Spinal cord (tissue), 10 donors: Measurements from ENCODE around the gene TMPRSS9. TPM values are rescaled to one million over a fixed set of nuclear protein-coding genes. Genes with fewer than 3 reads are reported as not detected.
A peak's percentile ranks its signal among the peaks of the same experiment; 100 is the strongest.

Source experiments
- DNase-seq, 6 donors: peaks; one replicate each; pipeline versions ENCODE4 v3.0.0 to v3.0.0-alpha.2; 2013 to 2015; ENCODE audit warnings: low spot score in 6 of 6, low read depth in 4 of 6
- H3K27ac ChIP-seq: one replicate; pipeline ENCODE4 v1.5.1; 2013; ENCODE audit warnings: low read depth, low read length, control low read depth
- H3K27me3 ChIP-seq: one replicate; pipeline ENCODE4 v1.6.1; 2013; ENCODE audit warnings: low read length; ENCODE audit not compliant: control insufficient read depth, insufficient read depth
- H3K36me3 ChIP-seq: one replicate; pipeline ENCODE4 v1.6.1; 2013; ENCODE audit warnings: low read length; ENCODE audit not compliant: control insufficient read depth, insufficient read depth
- H3K4me1 ChIP-seq: one replicate; pipeline ENCODE4 v1.6.1; 2013; ENCODE audit warnings: low read length; ENCODE audit not compliant: control insufficient read depth, insufficient read depth
- H3K4me3 ChIP-seq: one replicate; pipeline ENCODE4 v1.5.1; 2013; ENCODE audit warnings: low read depth, low read length, control low read depth
- H3K9me3 ChIP-seq: one replicate; pipeline ENCODE4 v1.6.1; 2013; ENCODE audit warnings: low read length; ENCODE audit not compliant: control insufficient read depth, insufficient read depth
- WGBS: methylation state at CpG from one replicate; pipeline ENCODE4 v1.1.5; 2013; ENCODE audit warnings: missing lambda C conversion rate; ENCODE audit not compliant: insufficient coverage; 5-methylcytosine and 5-hydroxymethylcytosine counted together
- long read RNA-seq, 4 donors: transcript quantifications; one replicate each; lab custom pipeline, GENCODE V29; 2026
- polyA plus RNA-seq, 2 donors: library from polyadenylated mRNA; unstranded; fragments of 120-200 nt; gene quantifications; one replicate each; pipeline ENCODE4 v1.2.1, GENCODE V29; 2013; ENCODE audit not compliant: insufficient read length in 2 of 2
- total RNA-seq, 2 donors: library from RNA; depleted of rRNA in 1 of 2; stranded (reverse); fragments of 120-200 nt in 1 of 2; fragments of >200 nt in 1 of 2; gene quantifications; one replicate each; pipeline versions ENCODE4 v1.2.3 to v1.2.4, GENCODE V29; 2013 to 2014
- donor health status: healthy.

Gene TMPRSS9
- total RNA-seq (under 1 TPM; 0.33 to 0.59 TPM), polyA plus RNA-seq (1 to 10 TPM; 2.1 to 3.8 TPM)
- long read RNA-seq, donor 1, result 0 reads
- long read RNA-seq, donor 2, partial matches to known transcripts, result 92 of 92 reads
- long read RNA-seq, donor 2, other reads (novel, unspliced or antisense), result 0 of 92 reads
- long read RNA-seq, donor 3, partial matches to known transcripts, result 101 of 101 reads
- long read RNA-seq, donor 3, other reads (novel, unspliced or antisense), result 0 of 101 reads
- long read RNA-seq, donor 4, partial matches to known transcripts, result 325 of 335 reads
- long read RNA-seq, donor 4, other reads (novel, unspliced or antisense), result 10 of 335 reads

DNA sequence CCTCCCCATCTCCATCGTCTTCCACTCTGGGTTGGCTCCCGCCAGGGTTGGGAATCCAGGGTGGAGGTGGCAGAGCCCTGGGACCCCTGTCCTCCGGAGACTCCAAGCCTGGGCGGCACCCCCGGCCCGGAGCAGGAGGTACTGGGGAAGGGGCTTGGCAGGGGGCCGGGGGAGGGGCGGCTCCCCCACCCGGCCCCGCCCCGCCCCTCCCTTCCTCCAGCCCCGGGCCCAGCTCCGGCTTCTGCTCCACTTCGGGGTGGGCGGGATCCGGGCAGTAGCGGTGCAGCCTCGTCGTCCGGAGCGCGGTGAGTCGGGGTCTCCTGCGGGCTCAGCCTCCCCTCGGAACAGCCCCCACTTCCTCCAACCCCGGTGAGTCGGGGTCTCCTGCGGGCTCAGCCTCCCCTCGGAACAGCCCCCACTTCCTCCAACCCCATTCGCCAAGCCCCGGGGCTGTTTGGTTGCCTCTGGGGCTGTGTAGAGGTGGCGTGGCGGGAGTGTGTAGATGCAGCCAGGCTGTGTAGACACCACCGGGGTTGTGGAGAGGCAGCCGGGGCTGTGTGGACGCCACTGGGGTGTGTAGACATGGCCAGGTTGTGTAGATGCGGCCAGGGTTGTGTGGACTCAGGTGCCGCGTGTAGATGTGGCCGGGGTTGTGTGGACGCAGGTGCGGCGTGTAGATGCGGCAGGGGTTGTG is at the start of gene TMPRSS9:
Gene TMPRSS9, plus strand, starts transcription at position 274 of the 694 bp plus-strand sequence. CDS start 29,521 bp downstream, outside the sequence.
- 34% methylated on average over 26 of the region's 44 CpGs for WGBS
- no peak within 1 kb of the TSS for H3K4me3 ChIP-seq
- H3K27me3 ChIP-seq, result peaks cover 18% of the 10 kb centered on the region

DNA sequence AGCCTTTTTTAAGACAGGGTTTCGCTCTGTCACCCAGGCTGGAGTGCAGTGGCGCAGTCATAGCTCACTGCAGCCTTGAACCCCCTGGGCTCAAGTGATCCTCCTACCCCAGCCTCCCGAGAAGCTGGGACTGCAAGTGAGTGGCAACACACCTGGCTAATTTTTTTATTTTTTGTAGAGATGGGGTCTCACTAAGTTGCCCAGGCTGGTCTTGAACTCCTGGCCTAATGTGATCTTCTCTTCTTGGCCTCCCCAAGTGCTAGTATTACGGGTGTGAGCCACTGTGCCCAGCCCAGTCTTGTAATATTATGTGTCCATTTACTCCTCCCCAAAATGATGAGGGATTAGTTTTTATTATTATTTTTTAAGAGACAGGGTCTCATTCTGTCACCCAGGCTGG is 49.0 kb upstream of the TMPRSS9 start:
- DNase-seq, result no peak
- 94% methylated on average over 2 of the region's 4 CpGs for WGBS
- H3K4me3 ChIP-seq, result no peak overlapping the region
- H3K4me1 ChIP-seq, result peaks cover 44% of the 10 kb centered on the region
- H3K36me3 ChIP-seq, result peaks cover 2% of the 10 kb centered on the region
- H3K9me3 ChIP-seq, result no peaks in the 10 kb centered on the region
- peaks cover 21% of the 10 kb centered on the region for H3K27me3 ChIP-seq
- H3K27ac ChIP-seq, result no peak overlapping the region

More for the DNA sequence above, at the start of gene TMPRSS9:
- no peak for DNase-seq
- Histone ChIP-seq H3K36me3 (peaks cover 21% of the 10 kb centered on the region), H3K4me1 (peaks cover 16% of the 10 kb centered on the region), H3K9me3 (no peaks in the 10 kb centered on the region), H3K27ac (no peak within 1 kb of the TSS)

DNA sequence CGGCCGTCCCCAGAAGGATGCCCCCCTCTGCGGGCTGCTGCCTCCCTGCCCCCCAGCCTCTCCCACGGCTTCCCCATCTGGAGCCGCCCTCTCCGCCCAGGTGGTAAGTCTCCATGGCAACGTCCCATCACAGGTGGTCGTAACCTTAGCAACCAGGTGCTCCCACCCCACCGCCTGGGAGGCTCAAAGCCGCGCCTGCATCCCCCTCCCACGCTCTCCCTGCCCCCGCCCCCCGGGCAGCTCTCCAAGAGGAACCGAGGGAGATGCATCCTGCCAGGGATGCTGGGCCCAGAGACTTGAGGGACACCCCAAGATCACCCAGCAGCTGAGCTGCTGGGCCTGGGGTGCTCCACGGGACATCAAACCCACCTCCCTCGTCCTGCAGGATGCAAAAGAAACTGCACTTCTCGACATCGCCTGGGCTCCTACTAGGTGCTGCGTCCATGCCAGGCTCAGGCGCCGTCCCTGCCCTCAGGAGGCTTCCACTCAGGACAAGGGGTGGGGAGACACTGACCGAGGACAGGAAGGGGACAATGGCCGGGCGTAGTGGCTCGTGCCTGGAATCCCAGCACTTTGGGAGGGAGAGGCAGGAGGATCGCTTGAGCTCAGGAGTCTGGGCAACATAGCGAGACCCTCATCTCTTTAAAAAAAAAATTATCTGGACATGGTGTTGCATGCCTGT is 47.1 kb upstream of the TMPRSS9 start:
- WGBS, result 42% methylated on average over 28 of the region's 28 CpGs
- DNase-seq, result peak in 1 of 6 donors; percentile 30
- Histone ChIP-seq H3K27ac (no peak overlapping the region), H3K4me1 (peaks cover 36% of the 10 kb centered on the region), H3K36me3 (peaks cover 3% of the 10 kb centered on the region), H3K9me3 (no peaks in the 10 kb centered on the region), H3K4me3 (no peak overlapping the region), H3K27me3 (peaks cover 14% of the 10 kb centered on the region)

DNA sequence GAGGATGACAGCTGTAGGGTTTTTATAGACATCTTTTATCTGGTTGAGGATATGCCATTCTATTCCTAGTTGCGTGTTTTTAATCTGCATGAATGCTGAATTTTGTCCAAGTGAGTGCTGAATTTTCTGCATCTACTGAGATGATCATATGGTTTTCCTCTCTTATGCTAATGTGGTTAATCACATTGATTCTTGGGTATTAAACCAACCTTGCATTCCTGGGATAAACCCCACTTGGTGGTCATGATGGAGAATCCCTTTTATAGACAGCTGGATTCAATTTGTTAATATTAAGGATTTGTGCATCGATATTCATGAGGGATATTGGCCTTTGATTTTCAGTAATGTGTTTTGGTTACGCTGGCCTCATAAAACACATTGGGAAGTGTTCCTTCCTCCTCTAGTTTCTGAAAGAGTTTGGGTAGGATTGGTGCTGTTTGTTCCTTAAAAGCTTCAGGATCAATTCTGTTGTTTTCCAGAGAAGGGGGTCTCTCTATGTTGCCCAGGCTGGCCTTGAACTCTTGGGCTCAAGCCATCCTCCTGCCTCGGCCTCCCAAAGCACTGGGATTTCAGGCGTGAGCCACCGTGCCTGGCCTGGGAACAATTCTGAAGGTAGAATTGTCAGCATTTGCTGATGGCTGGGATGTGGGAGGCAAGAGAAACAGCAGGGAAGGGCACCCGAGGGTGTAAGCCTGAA is 44.8 kb upstream of the TMPRSS9 start:
- DNase-seq, result no peak
- WGBS, result 92% methylated on average over 7 of the region's 7 CpGs
- Histone ChIP-seq H3K4me3 (no peak overlapping the region), H3K27ac (no peak overlapping the region), H3K9me3 (no peaks in the 10 kb centered on the region), H3K4me1 (peaks cover 17% of the 10 kb centered on the region), H3K27me3 (peaks cover 5% of the 10 kb centered on the region), H3K36me3 (peaks cover 16% of the 10 kb centered on the region)

DNA sequence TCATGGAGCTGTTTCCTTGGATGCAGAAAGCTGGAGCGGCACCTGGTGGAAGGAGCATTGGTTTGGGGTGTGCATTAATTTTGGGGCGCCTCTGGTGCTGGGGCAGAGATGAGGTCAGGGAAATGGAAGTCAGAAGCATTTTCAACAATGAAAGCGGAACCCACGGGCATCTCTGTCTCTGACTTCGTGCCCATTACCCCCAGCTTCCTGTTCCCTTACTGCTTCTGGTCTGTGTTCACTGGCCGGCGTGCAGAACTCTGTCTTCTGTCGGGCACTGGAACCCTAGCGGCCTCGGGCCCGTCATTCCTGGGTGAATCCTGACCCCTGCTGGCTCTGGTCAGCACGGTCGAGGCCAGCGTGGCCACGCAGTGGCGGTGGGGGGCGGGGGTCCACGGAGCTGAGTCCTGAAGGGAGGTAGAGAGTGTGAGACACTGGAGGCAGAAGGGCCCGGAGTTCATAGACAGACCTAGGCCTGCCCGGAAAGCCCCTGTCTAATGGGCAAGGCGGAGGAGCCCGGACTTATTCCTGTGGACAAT is 44.2 kb upstream of the TMPRSS9 start:
- peaks cover 5% of the 10 kb centered on the region for H3K27me3 ChIP-seq
- 25% methylated on average over 22 of the region's 22 CpGs for WGBS
- no peak overlapping the region for H3K4me3 ChIP-seq
- H3K27ac ChIP-seq, result no peak overlapping the region
- peak in 2 of 6 donors; percentile 67 to 70 for DNase-seq
- H3K4me1 ChIP-seq, result peaks cover 16% of the 10 kb centered on the region
- peaks cover 22% of the 10 kb centered on the region for H3K36me3 ChIP-seq
- no peaks in the 10 kb centered on the region for H3K9me3 ChIP-seq

DNA sequence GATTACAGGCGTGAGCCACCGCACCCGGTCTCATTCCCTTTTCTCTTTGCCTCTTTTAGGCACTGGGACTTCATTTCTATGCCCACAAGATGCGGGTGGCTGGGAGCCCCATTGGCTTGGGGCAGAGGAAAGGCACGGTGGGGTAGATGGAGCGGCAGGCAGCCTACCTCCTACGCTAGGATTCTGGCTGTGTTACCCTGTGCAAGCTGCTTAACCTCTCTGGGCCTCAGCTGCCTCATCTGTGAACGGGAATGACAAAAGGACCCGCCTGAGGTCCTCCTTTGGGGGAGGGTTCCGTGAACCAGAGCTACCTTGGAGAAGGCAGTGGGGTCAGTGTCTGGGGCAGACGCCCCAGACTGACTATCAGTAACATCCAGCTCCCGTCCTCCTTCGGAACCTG is 42.8 kb upstream of the TMPRSS9 start:
- no peaks in the 10 kb centered on the region for H3K9me3 ChIP-seq
- no peak overlapping the region for H3K4me3 ChIP-seq
- no peak overlapping the region for H3K27ac ChIP-seq
- H3K27me3 ChIP-seq, result peaks cover 2% of the 10 kb centered on the region
- WGBS, result 88% methylated on average over 13 of the region's 13 CpGs
- peaks cover 36% of the 10 kb centered on the region for H3K36me3 ChIP-seq
- H3K4me1 ChIP-seq, result peaks cover 15% of the 10 kb centered on the region
- no peak for DNase-seq

DNA sequence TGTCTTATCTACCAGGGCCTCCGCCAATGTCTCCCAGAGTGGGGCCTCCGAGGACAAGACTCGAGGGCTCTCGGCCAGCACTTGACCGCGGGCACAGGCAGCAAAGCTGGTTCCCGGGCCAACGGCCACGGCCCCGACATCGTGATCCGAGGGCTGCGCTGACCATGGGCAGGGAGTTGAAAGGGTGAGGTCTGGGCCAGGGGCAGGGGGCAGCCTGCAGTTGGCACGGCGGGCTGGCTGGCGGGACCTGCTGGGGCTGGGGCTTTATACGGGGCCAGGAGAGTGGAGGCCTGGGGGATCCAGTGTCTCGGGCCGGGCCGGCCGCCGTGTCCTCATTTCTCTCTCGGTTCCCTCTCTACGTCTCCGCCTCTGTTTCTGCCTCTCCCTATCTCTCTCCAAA is 42.3 kb upstream of the TMPRSS9 start:
- peaks cover 10% of the 10 kb centered on the region for H3K4me1 ChIP-seq
- no peak for DNase-seq
- H3K27me3 ChIP-seq, result no peaks in the 10 kb centered on the region
- no peaks in the 10 kb centered on the region for H3K9me3 ChIP-seq
- H3K36me3 ChIP-seq, result peaks cover 41% of the 10 kb centered on the region
- H3K4me3 ChIP-seq, result no peak overlapping the region
- no peak overlapping the region for H3K27ac ChIP-seq
- 89% methylated on average over 15 of the region's 25 CpGs for WGBS

DNA sequence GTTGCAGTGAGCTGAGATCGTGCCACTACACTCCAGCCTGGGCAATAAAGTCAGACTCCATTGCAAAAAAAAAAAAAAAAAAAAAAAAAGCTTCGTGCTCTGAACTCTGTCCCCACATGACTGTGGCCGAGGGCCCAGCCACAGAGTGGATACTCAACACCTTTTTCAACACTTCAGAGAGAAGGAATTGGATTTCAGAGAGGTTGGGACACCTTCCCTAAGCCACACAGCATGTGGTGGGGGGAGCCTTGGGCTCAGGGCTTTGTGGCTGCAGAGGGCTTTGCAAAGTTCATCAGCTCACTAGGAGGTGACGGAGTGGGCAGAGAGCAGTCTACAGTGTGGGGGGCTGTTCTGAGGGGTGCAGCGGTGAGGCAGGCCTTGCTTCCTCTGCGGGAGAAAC is 41.1 kb upstream of the TMPRSS9 start:
- Histone ChIP-seq H3K27ac (no peak overlapping the region), H3K9me3 (no peaks in the 10 kb centered on the region), H3K36me3 (peaks cover 52% of the 10 kb centered on the region), H3K4me1 (peaks cover 10% of the 10 kb centered on the region), H3K27me3 (no peaks in the 10 kb centered on the region), H3K4me3 (no peak overlapping the region)
- no peak for DNase-seq
- WGBS, result 92% methylated on average over 4 of the region's 6 CpGs

DNA sequence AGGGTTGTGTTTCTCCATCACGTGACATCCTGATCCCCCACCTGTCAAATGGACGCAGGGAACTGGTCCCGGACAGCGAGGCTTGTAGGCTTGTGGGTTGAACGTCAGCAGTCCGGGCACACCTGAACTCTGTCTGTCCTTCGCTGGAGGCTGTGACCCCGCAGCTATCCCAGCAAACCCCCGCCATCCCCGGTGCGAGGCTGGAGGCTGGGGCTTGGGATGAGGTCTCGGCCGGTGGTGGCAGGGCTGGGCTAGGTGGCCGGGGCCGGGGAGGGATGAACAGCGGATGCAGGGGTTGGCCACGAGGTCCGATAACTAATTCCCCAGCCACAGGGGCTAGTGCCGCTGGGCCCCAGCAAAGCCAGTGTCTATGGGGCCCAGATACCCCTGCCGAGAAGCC is 40.5 kb upstream of the TMPRSS9 start:
- no peak overlapping the region for H3K27ac ChIP-seq
- peaks cover 59% of the 10 kb centered on the region for H3K36me3 ChIP-seq
- H3K27me3 ChIP-seq, result no peaks in the 10 kb centered on the region
- DNase-seq, result no peak
- WGBS, result 88% methylated on average over 20 of the region's 20 CpGs
- no peaks in the 10 kb centered on the region for H3K9me3 ChIP-seq
- no peak overlapping the region for H3K4me3 ChIP-seq
- H3K4me1 ChIP-seq, result peaks cover 11% of the 10 kb centered on the region
